Measurements from ENCODE around the gene EIF2S2.
"Not testable (repeated sequence)": the region's sequence is repeated elsewhere in the genome, so short reads cannot be mapped to it uniquely, and the experiment has no call there.

EIF2S2 gene
- 115 to 331 (median 149) reads per million in 4 experiments for total RNA-seq

GRCh38 chr20:34111702-34112599, at the start of gene EIF2S2:
EIF2S2 (minus strand) TSS chr20:34112243; CDS start chr20:34112110, 133 bp downstream.
- DNase-seq = peak; percentile 91

- DNase-seq = not testable (repeated sequence)
These were observed 45.7 kb upstream of the EIF2S2 start for GRCh38 chr20:34157697-34158096.

- no peak for DNase-seq
These were observed 43.8 kb upstream of the EIF2S2 start for GRCh38 chr20:34155836-34156235.

GRCh38 chr20:34153169-34153568, 41.1 kb upstream of the EIF2S2 start:
- not testable (repeated sequence) for DNase-seq

- not testable (repeated sequence) for DNase-seq
These were observed 40.0 kb upstream of the EIF2S2 start for GRCh38 chr20:34152073-34152472.

GRCh38 chr20:34150306-34151000, 38.4 kb upstream of the EIF2S2 start:
- DNase-seq = no peak

GRCh38 chr20:34145280-34145819, 33.3 kb upstream of the EIF2S2 start:
- DNase-seq = no peak

GRCh38 chr20:34143951-34144350, 31.9 kb upstream of the EIF2S2 start:
- no peak for DNase-seq

- DNase-seq = no peak
These were observed 30.1 kb upstream of the EIF2S2 start for GRCh38 chr20:34142121-34142520.

- DNase-seq = no peak
These were observed 29.2 kb upstream of the EIF2S2 start for GRCh38 chr20:34141293-34141692.

GRCh38 chr20:34135525-34136275, 23.7 kb upstream of the EIF2S2 start:
- DNase-seq = not testable (repeated sequence)

GRCh38 chr20:34133365-34133860, 21.4 kb upstream of the EIF2S2 start:
- DNase-seq = not testable (repeated sequence)

- not testable (repeated sequence) for DNase-seq
These were observed 20.9 kb upstream of the EIF2S2 start for GRCh38 chr20:34132943-34133342.

GRCh38 chr20:34132491-34132890, 20.4 kb upstream of the EIF2S2 start:
- not testable (repeated sequence) for DNase-seq

GRCh38 chr20:34131491-34131890, 19.4 kb upstream of the EIF2S2 start:
- no peak for DNase-seq

- DNase-seq = peak; percentile 21
These were observed 17.6 kb upstream of the EIF2S2 start for GRCh38 chr20:34129518-34130162.

GRCh38 chr20:34127792-34128191, 15.7 kb upstream of the EIF2S2 start:
- no peak for DNase-seq

GRCh38 chr20:34124469-34125249, 12.6 kb upstream of the EIF2S2 start:
- DNase-seq = no peak

- DNase-seq = no peak
These were observed 11.3 kb upstream of the EIF2S2 start for GRCh38 chr20:34123309-34123708.

- no peak for DNase-seq
These were observed 10.4 kb upstream of the EIF2S2 start for GRCh38 chr20:34122274-34122980.

Data from effector CD8-positive, alpha-beta T cell (primary cell).